Measurements from ENCODE around the gene PICALM. TPM values are rescaled to one million over a fixed set of nuclear protein-coding genes. Genes with fewer than 3 reads are reported as not detected.
"Not testable (repeated sequence)": the region's sequence is repeated elsewhere in the genome, so short reads cannot be mapped to it uniquely, and the experiment has no call there.

PICALM gene
- total and polyA plus RNA-seq, 2 donors (not counting 3 experiments of a cell fraction or from before 2014, with no cell fraction given), result 181 to 202 TPM

GRCh38 chr11:86106916-86107315 is 38.0 kb upstream of the PICALM start:
- dilution Hi-C loops (cut with MboI; ENCODE audit: extremely low pct_ligation_motif_present, low sequenced_read_pairs), result no loop called here
- ChIA-PET CTCF (no interaction called here), POLR2A (no interaction called here)

GRCh38 chr11:86106031-86106430 is 37.1 kb upstream of the PICALM start:
- H3K9ac ChIP-seq (replicated peaks; ENCODE audit: extremely low read depth, insufficient read depth, low read length); DNase-seq (ENCODE audit: low read depth, low spot score); H3K27ac ChIP-seq (ENCODE audit: insufficient read depth, low read depth, low read length); H3K9me3 ChIP-seq (replicated peaks; ENCODE audit: control insufficient read depth, insufficient read depth, low read length); H3K79me2 ChIP-seq (ENCODE audit: control insufficient read depth, insufficient read depth, low read length); H3K36me3 ChIP-seq (ENCODE audit: control insufficient read depth in 2 of 2, extremely low read depth in 1 of 2, insufficient read depth in 2 of 2, low read length in 2 of 2); CTCF ChIA-PET; FAIRE-seq; H3K4me1 ChIP-seq (ENCODE audit: control insufficient read depth, extremely low read depth, insufficient read depth, low read length); H4K20me1 ChIP-seq (replicated peaks; ENCODE audit: control insufficient read depth, extremely low read depth, insufficient read depth, low read length); POLR2A ChIA-PET; H3K4me2 ChIP-seq (ENCODE audit: insufficient read depth, low read length); dilution Hi-C loops (cut with MboI; ENCODE audit: extremely low pct_ligation_motif_present, low sequenced_read_pairs); H3K4me3 ChIP-seq (replicated peaks in 1 of 3; ENCODE audit: insufficient read depth in 1 of 3, low read depth in 1 of 3, low read length in 3 of 3); H3K27me3 ChIP-seq (ENCODE audit: control insufficient read depth in 2 of 2, insufficient read depth in 2 of 2, low read length in 2 of 2); H3K9me1 ChIP-seq (replicated peaks; ENCODE audit: control insufficient read depth, extremely low read depth, insufficient read depth, low read length); BruUV-seq (replicated peaks); H2AFZ ChIP-seq (ENCODE audit: low read depth, low read length): not testable (repeated sequence)
- intact Hi-C loops (cut with micrococcal nuclease), result loop anchor here (5.0 kb wide), 1 partner anchor 39 kb away; the partner anchor contains the start of gene PICALM

More at GRCh38 chr11:86106916-86107315, 38.0 kb upstream of the PICALM start:
- no peak overlapping the region for H3K4me2 ChIP-seq (ENCODE audit: insufficient read depth, low read length)
- H4K20me1 ChIP-seq (replicated peaks; ENCODE audit: control insufficient read depth, extremely low read depth, insufficient read depth, low read length), result no peaks in the 10 kb centered on the region
- no TSS peak for BruUV-seq (replicated peaks)
- H3K27ac ChIP-seq (ENCODE audit: insufficient read depth, low read depth, low read length), result no peak overlapping the region
- no peaks in the 10 kb centered on the region for H3K9me1 ChIP-seq (replicated peaks; ENCODE audit: control insufficient read depth, extremely low read depth, insufficient read depth, low read length)
- FAIRE-seq (no peak), DNase-seq (ENCODE audit: low read depth, low spot score) (no peak)
- H3K27me3 ChIP-seq (ENCODE audit: control insufficient read depth in 2 of 2, insufficient read depth in 2 of 2, low read length in 2 of 2), result no peaks in the 10 kb centered on the region
- no peak overlapping the region for H3K4me3 ChIP-seq (replicated peaks in 1 of 3; ENCODE audit: insufficient read depth in 1 of 3, low read depth in 1 of 3, low read length in 3 of 3)
- no peak overlapping the region for H3K9ac ChIP-seq (replicated peaks; ENCODE audit: extremely low read depth, insufficient read depth, low read length)
- intact Hi-C loops (cut with micrococcal nuclease), result loop anchor here (5.0 kb wide), 1 partner anchor 40 kb away; the partner anchor contains the start of gene PICALM
- H3K79me2 ChIP-seq (ENCODE audit: control insufficient read depth, insufficient read depth, low read length), result no peaks in the 10 kb centered on the region
- no peaks in the 10 kb centered on the region for H3K36me3 ChIP-seq (ENCODE audit: control insufficient read depth in 2 of 2, extremely low read depth in 1 of 2, insufficient read depth in 2 of 2, low read length in 2 of 2)
- no peak overlapping the region for H2AFZ ChIP-seq (ENCODE audit: low read depth, low read length)
- H3K4me1 ChIP-seq (ENCODE audit: control insufficient read depth, extremely low read depth, insufficient read depth, low read length), result no peaks in the 10 kb centered on the region
- TF ChIP-seq GATA2 (IDR thresholded peaks at IDR 0.05; ENCODE audit: insufficient read depth, insufficient read length, low read depth, low read length) (no peak), JUN (IDR thresholded peaks at IDR 0.05; ENCODE audit: borderline replicate concordance, insufficient read depth, insufficient read length, low read depth) (no peak), FOS (IDR thresholded peaks at IDR 0.05; ENCODE audit: borderline replicate concordance, insufficient read depth, low read length) (no peak), POLR2AphosphoS5 (IDR thresholded peaks at IDR 0.05; ENCODE audit: insufficient read depth, low read depth, low read length) (no peak), POLR2A (IDR thresholded peaks at IDR 0.05; ENCODE audit: low read depth, low read length) (no peak), MYC (IDR thresholded peaks at IDR 0.05; ENCODE audit: low read depth, low read length) (no peak), MAX (IDR thresholded peaks at IDR 0.05; ENCODE audit: insufficient read depth, insufficient read length) (no peak), CTCF (IDR thresholded peaks at IDR 0.05; ENCODE audit: extremely low read depth in 1 of 2, insufficient read depth in 1 of 2, low read depth in 1 of 2, low read length in 2 of 2) (no peak), EZH2 (IDR thresholded peaks at IDR 0.05; ENCODE audit: borderline replicate concordance, low read depth, low read length, severe bottlenecking) (no peak)
- H3K9me3 ChIP-seq (replicated peaks; ENCODE audit: control insufficient read depth, insufficient read depth, low read length), result no peaks in the 10 kb centered on the region

- H2AFZ ChIP-seq (ENCODE audit: low read depth, low read length); POLR2A ChIA-PET; H4K20me1 ChIP-seq (replicated peaks; ENCODE audit: control insufficient read depth, extremely low read depth, insufficient read depth, low read length); H3K27ac ChIP-seq (ENCODE audit: insufficient read depth, low read depth, low read length); DNase-seq (ENCODE audit: low read depth, low spot score); CTCF ChIA-PET; H3K36me3 ChIP-seq (ENCODE audit: control insufficient read depth in 2 of 2, extremely low read depth in 1 of 2, insufficient read depth in 2 of 2, low read length in 2 of 2); H3K79me2 ChIP-seq (ENCODE audit: control insufficient read depth, insufficient read depth, low read length); H3K9me3 ChIP-seq (replicated peaks; ENCODE audit: control insufficient read depth, insufficient read depth, low read length); H3K9ac ChIP-seq (replicated peaks; ENCODE audit: extremely low read depth, insufficient read depth, low read length); H3K4me1 ChIP-seq (ENCODE audit: control insufficient read depth, extremely low read depth, insufficient read depth, low read length); H3K9me1 ChIP-seq (replicated peaks; ENCODE audit: control insufficient read depth, extremely low read depth, insufficient read depth, low read length); FAIRE-seq; H3K4me3 ChIP-seq (replicated peaks in 1 of 3; ENCODE audit: insufficient read depth in 1 of 3, low read depth in 1 of 3, low read length in 3 of 3); BruUV-seq (replicated peaks); dilution Hi-C loops (cut with MboI; ENCODE audit: extremely low pct_ligation_motif_present, low sequenced_read_pairs); H3K4me2 ChIP-seq (ENCODE audit: insufficient read depth, low read length); H3K27me3 ChIP-seq (ENCODE audit: control insufficient read depth in 2 of 2, insufficient read depth in 2 of 2, low read length in 2 of 2): not testable (repeated sequence)
- intact Hi-C loops (cut with micrococcal nuclease), result loop anchor here (5.0 kb wide), 1 partner anchor 38 kb away; the partner anchor contains the start of gene PICALM
Measured at GRCh38 chr11:86105601-86106000, 36.7 kb upstream of the PICALM start.

All from endothelial cell of umbilical vein (primary cell).